HG03064 (cell line): ENCODE data around the gene HHLA2.
"Not testable (repeated sequence)": the region's sequence is repeated elsewhere in the genome, so short reads cannot be mapped to it uniquely, and the experiment has no call there.

ENCODE experiments used
- ATAC-seq: cut with Tn5 transposase; IDR thresholded peaks from one replicate; pipeline ENCODE4 v1.9.1; 2021; ENCODE audit warnings: low read depth; ENCODE audit not compliant: unreplicated experiment

Gene HHLA2

DNA sequence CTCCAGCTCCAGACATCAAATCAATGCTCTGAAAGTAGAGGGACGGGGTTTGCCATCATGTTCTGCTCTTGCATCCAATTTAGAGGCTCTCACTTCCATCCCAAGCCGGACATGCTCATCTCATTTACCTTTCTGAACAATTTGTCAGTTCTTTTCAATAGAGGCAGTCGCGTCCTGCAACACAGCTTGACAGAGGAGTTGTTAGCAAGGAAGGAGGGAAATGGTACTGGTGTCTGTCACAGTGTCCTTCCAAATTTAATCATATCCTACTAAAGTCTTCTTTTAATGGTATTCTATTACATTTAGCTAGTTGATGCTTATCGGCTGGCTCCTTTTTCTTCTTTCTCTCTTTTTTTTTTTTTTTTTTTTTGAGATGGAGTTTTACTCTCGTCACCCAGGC lies 45.6 kb downstream of the HHLA2 start:
- no peak for ATAC-seq

DNA sequence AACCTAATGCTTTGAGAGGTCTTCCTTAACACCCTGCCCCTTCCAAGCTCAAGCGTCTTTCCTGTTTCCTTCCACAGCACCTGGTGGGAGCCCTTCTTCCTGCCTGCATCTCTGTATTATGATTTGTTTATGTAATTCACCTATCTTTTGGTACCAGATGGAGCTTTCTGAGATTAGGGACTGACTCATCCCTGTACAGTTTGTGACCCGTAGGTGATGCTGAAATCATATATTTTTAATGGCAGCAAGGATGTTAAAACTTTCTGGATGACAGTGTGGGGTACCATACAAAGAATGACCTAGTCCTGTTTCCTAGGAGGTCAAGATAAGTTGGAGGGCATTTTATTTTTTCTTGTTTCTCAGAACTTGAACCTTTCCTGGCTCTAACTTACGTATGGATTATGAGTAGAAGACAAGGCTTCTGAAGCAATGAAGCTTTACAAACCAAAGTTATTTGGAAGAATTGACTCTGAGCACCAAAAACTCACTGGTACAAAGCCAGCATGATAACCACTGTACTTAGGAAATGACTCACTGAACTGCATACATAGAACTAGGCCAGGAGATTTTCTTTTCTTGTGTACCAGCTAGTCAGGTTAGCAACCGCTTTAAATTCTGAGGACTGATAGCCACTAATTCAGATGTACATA lies 46.6 kb downstream of the HHLA2 start:
- ATAC-seq = no peak

DNA sequence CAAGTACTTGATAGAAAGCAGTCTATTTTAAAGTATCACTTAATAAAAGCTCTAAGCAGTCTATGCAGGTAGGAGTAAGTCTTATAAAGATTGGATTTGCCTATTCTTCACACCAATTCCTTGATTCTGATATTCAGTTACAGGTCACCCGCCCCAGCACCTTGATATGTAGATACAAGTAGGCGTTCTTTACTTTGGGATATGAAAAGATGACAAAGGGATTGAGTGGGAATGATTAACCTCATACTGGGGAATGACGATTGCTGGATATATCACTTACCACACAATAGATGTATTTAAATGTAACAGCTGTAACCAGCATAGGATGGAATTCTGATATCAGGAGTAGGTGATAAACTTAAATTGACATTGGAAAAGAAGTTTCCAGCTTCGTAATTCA lies 47.1 kb downstream of the HHLA2 start:
- no peak for ATAC-seq

DNA sequence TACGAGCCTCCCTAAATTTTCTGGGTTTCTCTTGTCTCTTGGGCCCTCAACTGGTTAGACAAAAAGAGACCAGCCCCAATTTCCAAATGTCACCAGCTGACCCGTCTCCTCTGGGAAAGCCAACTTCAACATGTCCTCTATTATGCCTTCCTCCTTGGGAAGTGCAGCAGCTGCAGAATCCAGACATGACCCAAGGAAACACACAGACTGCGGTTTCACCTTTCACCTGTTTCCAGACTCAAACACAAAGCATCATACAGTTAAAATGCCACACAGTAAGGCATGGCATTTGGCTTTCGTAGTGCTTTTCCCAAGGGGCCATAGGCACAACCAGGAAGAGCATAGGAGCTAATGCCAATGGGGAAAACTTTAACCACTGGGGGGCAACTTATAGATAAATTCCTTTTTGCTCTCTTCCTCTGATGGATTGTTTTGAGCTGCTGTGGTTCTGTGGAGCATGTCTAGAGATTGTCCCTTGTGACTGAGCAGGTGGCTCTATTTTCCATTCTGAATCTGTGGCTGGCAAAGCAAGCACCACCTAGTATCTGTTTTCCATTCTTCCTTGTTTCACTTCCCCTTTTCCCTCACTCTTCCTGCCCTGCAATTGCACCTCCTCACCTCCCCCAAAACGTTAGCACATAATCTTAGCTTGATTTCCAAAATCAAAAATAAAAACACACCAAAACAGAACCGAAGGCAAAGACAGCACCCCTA lies 49.3 kb downstream of the HHLA2 start:
- no peak for ATAC-seq

DNA sequence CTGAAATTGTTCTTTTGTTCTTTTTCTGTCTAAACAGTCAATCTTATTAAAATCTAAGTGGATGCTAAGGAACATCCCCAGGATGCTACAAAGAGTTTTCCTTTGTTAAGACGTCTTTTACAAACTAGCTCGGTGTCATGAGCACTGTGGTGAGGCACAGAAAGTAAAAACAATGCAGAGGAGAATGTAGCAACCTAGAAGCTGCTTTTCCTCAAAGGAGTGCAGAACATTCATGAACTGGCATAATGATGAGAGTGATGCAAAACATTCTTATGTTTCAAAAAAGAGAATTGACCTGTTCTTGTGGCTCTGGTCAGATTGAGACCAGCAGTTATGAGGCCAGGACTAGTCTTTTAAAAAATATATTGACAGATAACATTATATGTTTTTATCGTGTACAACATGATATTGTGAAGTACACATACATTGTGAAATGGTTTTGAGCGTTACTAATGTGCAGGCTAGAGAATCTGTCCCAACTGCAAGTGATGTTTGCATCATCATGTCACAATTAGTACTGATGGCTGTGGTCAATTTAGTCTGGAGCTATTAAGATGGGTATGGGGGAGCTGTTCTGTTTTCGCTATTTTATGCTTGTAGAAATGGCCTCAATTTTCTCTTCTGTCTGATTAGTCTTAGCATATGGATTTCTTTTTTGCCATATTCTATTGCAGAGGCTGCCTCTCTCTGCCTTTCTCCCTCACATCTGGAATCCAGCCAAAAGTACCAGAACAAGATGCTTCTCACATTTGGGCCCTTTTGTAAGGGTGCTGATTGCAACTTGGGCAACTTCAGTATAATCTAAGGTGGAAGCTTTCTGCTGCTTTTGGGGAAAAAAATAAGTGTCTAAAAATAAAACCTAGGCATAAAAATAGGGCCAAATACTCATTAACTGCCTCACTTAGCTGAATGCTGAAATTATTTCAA lies 50.2 kb downstream of the HHLA2 start:
- no peak for ATAC-seq

DNA sequence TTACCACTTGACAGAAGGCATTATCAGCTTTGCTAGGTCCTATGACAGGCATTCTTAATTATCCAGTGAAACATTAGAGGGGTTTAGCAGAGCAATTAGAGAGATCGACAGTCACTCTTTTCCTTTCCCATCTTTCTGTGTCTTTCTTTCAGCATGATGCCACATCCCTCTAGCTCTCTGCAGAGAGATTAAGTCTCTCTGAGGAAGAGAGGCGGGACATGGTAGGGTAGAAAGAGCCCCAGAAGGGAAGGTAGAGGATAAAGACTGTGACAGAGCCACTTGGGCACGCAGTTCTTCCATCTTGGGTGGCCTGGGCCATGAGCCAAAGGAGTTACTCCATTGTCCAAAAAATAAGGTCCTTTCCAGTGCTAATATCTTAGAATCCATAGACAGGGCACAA lies 55.8 kb downstream of the HHLA2 start:
- ATAC-seq = no peak

DNA sequence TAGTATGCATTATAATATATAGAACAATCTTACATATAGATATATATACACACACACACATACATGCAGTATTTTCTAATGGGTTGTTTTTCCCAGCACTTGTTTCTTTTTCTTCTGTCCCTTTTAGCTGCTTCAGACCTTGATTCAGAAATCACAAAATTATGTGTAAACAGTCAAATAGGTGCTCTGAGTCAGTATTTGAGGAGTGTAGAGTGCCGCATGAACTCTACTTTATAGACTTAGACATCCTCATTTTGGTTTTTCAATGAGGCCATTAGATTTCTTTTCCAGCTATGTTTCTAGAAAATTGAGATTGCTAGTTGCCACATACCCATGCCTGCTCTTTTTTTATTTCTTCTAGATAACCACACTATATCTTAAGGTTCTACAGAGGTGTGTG lies 58.2 kb downstream of the HHLA2 start:
- ATAC-seq = no peak

DNA sequence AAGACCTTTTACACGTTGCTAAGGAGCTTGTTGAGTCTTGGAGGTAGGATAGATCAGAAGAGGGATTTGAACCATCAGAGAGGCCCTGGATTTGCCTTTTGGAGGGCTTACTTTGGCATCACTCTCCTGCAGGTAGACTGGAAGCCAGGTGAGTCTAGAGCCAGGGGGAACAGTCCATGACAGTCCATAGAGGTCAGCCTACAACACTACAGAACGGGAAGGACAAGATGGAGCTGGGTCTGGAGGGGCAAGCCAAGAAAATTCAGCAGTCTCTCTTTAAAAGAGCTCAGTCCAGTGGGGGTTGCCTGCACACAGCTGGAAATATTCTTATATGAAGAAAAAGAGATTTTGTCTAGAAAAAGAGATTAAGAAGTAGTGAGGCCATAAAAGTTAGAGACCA lies 60.7 kb downstream of the HHLA2 start:
- ATAC-seq = no peak

DNA sequence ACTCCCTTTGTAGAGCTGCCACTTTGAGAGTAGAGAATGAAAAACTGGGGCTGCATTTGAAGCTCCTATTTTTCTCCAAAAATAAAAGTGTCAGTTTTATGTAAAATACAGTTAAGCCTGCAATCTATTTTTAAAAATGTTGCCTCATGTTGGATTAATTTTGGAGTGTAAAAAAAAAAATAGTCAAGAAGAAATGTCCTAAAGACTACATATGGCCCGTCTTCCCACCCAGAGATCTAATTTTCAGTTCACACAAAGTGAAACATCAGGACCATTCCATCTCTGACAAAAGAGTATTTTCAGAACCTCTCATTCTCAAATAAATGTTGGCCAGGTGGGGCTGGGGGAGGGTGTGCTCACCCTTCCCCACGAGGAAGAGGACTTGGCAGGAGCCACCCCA lies 62.7 kb downstream of the HHLA2 start:
- no peak for ATAC-seq

DNA sequence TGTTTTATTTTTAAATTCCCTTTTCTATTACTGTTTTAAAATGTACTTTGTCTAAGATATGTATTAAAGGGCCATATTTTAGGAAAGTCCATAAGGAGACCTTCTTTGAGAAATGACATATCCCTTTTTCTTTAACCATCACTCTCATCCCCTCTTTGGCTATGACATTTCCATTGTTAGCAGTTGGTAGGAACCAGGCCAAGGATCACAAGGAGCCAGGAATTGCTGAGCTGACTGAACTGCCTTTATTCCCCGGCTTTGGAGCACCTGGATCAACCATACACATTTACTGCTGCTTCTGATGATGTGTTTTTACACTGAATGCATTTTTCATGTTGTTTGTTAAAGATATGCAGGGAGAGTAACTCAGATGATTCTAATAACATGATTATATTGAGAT lies 79.7 kb downstream of the HHLA2 start:
- ATAC-seq = no peak

DNA sequence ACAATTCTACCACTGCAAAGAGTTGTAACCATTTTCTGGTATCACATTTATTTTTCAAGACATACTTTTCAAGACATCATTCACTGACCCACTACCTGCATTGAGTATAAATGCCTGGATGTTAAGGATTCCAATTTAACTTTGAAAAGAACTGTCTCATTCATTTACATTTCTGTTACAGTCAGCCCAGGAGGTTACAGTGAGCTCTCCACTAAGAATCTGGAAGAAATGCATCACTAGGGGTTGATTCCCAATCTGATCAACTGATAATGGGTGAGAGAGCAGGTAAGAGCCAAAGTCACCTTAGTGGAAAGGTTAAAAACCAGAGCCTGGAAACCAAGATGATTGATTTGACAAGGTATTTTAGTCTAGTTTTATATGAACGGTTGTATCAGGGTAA lies 81.0 kb downstream of the HHLA2 start:
- no peak for ATAC-seq

DNA sequence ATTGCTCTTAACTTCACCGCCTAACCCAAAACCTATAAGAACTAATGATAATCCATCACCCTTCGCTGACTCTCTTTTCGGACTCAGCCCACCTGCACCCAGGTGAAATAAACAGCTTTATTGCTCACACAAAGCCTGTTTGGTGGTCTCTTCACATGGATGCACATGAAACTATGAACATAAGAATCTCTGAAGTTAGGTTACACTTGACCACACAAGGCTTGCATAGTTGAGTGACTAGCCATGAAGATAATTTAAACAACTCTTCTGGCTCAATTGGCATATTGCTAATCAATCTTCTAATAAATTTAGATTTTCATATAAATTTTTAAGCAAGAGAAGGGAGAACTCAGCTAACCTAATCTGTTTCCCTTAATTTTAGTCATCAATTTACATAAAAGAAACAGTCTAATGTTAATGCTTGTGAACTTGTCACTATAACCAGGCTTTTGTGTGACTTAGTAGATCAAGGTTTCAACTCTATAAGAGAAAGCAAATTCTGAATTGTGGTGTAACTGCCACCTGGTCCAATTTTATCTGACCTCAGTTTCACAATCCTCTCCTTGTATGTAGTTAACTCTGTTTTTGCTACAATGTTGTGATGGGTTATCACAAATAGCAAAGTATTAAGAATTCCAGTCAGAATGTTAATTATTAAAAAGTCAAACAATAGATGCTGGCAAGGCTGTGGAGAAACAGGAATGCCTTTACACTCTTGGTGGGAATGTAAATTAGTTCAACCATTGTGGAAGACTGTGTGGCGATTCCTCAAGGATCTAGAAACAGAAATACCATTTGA lies 82.0 kb downstream of the HHLA2 start:
- ATAC-seq = no peak

DNA sequence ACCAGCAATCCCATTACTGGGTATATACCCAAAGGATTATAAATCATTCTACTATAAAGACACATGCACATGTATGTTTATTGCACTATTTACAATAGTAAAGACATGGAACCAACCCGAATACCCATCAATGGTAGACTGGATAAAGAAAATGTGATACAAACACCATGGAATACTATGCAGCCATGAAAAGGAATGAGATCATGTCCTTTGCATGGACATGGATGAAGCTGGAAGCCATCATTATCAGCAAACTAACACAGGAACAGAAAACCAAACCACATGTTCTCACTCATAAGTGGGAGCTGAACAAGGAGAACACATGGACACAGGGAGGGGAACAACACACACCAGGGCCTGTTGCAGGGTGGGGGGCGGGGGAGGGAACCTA lies 82.6 kb downstream of the HHLA2 start:
- ATAC-seq = not testable (repeated sequence)

DNA sequence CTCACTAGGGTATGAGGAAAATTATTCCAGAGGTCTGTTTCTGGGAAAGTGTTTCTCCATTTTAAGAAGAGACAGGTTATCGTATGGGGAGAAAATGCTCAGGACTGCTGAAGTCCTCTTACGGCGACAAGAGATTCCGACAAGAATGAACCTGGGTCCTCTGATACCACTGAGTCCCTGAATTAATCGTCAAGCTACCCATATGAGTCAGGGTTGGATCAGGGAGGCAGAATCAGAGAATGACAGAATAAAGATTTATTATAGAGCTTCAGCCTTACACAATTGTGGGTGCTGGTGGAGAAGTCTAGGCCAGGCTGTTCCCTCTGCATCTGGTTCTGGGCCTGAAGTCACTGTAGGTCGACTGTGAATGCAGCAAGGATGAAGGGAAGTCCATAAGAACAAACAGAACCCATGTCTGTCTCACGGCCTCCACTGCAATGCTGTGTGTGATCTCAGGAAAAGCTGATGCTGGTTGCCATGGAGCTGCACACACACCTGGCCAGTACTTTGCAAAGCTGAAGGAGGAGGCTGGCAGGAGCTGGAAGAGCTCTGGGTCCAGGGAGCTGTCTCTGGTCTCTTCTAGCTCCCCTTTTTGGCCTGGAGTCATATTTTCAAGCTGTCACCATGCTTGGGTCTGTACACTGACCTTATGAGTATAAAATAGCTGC lies 83.9 kb downstream of the HHLA2 start:
- ATAC-seq = no peak

DNA sequence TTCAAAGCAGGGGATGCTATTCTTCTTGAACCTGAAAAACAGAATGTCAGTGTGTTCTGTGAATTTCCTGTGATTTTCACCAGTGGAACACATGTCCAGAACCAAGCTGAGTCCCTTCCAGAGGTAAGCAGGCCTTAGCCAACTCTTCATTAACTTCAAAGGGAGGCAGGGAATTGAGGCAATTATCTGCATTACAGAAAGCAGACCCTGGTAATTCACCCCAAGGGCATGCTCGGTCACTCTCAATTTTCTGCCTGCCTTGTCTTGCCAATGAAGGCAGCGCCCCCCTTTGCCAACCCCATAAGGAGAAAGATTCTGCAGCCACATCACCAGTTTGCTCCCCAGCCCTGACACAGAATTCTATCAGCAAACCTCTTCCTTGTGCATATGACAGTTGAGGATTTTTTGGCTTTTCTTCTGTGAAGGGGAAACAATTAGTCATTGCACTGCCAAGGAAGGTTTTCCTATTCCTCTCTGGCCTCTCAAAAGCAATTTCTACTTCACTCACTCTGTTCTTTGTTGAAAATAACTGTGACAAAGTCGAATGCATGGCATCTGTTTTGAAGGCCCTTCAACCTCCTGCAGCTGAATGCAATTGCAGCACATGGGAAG lies 85.3 kb downstream of the HHLA2 start:
- no peak for ATAC-seq

DNA sequence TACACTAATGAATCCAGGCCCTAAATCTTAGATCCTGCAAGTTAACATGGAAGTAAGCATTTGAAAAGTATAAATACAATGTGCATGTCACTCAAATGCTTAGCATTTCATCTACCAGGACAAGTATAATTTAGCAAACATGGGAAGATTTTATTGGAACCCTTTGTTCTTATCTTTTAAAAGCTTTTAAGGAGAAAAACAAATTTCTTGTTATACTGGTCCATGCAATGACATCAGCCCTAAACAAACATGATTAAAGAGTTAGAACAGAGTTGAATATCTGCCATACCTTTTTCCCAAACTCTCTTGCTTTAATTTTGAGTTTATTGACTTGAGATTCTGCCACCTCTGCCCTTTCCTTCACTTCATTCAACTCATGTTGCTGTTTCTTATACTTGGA lies 87.0 kb downstream of the HHLA2 start:
- ATAC-seq = no peak

DNA sequence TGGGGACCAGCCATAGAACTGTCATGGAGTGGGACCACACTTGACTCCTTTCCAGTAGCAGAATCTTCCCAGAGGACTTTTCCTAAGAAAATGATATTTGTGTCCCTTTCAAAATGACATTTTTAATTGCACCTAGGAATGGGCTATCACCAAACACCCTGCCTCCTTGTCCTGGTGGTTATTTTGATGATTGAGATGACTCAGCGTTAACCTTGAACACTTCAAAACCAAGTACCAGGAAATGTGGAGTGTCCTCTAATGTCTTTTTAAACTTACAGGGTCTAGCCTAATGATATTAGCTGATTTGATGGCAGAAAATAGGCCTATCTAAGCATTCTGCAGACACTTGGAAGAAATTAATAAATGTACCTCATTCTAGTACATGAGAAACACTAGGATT lies 90.7 kb downstream of the HHLA2 start:
- ATAC-seq = no peak

DNA sequence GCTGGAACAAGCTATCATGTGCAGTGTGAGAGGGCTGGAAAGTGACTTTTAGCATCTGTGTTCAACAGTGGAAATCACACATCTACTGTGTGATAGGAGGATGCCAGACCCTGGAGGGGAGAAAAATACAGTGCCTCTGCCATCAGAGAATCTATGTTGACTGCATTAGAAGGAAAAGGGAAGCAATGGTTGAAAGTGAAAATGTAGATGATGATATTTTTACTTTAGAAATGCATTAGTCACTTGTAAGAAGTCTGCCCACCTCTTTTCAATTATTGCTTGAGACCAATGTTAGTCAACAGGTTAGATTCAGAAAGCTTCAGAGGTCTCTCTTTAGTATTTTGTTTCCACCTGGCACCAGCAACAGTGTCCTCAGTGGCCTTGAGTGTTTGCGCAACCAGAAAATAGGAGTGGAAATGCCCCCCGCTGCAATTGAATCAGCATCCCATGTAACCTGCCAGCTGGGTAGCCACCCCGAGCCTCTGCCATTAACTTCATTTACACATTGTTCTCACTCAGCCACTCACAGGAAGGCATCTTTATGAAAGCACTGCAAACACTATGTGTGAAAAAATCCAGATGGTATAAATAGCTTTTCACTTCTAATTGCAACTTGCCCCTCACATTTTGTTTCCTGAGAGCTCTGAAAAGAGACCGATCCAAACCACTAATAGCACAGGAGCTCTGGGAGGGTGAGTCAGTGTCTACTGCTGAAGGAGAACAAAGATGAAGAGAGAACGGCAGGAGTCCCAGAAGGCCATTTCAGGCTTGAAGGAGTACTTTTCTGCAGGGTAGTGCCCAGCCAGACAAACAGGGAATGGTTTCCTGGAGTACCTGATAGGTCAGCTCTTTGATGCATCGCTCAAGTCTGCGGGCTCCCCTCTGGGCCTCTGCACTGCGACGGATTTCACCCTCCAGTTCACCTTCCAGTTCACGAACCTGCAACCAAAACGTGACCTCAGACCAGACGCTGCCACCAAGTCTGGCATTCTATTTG lies 92.1 kb downstream of the HHLA2 start:
- peak; percentile 70 for ATAC-seq

DNA sequence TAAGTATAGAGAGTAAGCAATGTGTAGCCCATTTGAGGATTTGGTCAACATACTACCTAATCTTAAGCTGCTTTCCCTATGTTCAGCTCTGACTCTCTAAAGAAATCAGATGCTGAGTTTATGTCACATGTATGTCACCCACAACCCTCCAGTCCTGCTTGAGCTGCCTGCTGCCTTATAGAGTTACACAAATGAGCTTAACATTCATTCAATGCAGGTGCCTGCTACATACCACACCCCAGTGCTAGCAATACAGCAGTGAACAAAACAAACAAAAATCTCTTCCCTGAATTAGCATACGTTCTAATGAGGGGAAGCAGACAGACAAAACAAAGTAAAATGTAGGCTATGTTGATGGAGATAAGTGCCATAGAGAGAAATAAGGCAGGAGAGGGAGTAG lies 93.0 kb downstream of the HHLA2 start:
- no peak for ATAC-seq
